HG02884 (cell line): ENCODE results near the gene MOV10.
"Not testable (repeated sequence)": the region's sequence is repeated elsewhere in the genome, so short reads cannot be mapped to it uniquely, and the experiment has no call there.

Experiments used
- ATAC-seq: cut with Tn5 transposase; IDR thresholded peaks from one replicate; pipeline ENCODE4 v1.9.1; 2021; ENCODE audit warnings: mild to moderate bottlenecking, moderate library complexity; ENCODE audit not compliant: unreplicated experiment

MOV10 gene

DNA sequence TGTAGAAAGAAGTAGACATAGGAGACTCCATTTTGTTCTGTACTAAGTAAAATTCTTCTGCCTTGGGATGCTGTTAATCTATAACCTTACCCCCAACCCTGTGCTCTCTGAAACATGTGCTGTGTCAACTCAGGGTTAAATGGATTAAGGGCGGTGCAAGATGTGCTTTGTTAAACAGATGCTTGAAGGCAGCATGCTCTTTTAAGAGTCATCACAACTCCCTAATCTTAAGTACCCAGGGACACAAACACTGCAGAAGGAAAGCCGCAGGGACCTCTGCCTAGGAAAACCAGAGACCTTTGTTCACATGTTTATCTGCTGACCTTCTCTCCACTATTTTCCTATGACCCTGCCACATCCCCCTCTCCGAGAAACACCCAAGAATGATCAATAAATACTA, 54.6 kb downstream of the MOV10 start:
- not testable (repeated sequence) for ATAC-seq

DNA sequence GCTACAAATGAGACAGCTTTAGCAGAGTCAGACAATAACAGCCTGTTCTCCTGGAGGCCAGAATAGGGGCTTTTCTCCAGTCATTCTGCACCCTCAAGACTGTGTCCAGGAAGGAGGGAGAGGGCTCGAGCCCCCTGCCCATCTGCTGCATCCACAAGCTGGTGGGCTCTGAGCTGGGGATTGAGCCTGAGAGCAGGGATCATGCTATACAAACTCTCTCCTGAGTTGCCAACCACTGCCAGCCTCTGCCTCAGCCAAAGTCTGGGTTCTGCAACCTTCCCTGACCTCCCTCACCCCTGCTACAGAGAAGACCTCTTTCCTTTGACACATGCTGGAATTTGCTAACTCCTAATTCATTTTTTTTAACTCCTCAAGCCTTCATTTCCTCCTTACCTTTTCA, 55.5 kb downstream of the MOV10 start:
- ATAC-seq = no peak

DNA sequence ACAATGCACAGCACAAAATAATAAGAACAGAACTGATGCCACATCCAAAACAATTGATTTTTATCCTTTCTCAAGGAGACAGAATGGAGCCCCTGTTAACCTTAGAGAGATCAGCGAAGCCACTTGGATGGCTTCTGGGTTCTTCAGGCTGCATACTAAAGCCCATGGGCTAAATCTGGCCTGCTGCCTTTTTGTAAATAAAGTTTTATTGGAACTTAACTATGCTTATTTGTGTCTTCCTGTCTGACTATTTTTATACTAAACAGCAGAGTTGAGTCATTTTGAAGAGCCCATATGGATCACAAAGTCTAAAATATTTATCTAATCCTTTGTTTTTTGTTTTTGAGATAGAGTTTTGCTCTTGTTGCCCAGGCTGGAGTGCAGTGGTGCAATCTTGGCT, 57.0 kb downstream of the MOV10 start:
- ATAC-seq = no peak

DNA sequence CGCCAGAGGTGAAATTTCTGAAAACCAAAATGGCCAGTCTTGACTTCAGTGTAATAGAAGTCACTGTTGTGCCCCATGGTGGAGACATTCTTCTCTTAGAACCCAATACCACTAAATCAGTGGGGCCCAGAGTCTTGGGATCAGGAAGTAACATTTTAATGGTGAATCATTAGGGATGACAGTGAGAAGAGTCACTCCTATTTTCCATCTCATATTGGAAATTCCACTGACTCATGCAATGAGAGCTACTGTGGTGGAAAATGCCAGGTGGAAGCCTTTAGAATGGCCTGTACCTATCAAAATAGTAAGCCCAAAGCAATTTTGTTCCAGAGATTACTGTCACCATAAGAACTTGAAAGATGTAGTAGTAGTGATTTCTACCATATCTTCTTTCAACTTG, 61.3 kb downstream of the MOV10 start:
- ATAC-seq = no peak

DNA sequence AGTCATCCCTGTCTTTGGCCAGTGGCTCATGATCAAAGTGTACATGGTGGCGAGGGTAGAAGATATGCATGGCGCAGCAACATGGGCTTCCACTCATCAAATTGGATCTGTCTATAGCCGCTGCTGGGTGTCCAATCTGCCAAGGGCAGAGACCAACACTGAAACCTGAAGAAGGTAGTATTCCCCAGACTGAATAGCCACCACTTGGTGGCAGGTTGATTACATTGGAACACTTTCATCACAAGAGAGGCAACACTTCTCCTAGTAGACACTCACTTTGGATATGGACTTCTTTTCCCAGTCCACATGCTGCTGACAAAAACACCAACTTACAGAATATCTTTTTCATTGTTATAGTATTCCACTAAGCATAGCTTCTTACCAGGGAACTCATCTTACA, 63.1 kb downstream of the MOV10 start:
- no peak for ATAC-seq

DNA sequence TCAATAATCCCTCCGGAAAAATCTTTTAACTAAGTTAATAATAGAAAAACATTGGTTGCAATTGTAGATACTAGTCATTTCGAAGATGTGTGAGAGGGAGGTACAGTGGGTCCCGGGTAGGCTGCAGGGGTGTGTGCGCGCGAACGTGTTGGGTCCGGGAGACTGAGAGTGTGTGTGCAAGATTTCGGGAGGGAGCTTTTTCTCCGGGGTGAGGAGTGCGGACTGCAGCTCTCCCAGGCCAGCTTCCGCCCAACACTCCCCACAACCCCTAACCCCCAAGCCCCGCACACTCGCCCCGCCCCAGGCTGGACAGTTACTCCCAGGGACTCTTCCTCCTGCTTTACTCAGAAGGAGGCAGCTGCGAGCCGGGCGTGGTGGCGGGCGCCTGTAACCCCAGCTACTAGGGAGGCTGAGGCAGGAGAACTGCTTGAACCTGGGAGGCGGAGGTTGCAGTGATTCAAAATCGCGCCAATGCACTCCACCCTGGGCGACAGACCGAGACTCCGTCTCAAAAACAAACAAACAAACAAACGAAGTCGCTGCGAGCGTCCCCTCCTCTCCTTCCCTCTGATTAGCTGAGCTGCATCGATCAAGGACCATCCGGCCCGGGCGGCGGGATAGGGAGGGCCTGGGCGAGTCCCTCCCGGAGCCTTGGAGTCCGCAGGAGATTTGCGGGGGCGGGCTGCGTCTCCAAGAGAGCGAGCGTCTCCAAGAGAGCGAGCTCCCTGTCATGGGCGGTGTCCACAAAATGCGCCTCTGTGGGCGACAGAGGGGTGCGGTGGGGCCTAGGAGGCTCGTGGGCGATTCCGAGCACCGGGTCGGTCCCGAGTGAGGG, 68.9 kb downstream of the MOV10 start:
- no peak for ATAC-seq

DNA sequence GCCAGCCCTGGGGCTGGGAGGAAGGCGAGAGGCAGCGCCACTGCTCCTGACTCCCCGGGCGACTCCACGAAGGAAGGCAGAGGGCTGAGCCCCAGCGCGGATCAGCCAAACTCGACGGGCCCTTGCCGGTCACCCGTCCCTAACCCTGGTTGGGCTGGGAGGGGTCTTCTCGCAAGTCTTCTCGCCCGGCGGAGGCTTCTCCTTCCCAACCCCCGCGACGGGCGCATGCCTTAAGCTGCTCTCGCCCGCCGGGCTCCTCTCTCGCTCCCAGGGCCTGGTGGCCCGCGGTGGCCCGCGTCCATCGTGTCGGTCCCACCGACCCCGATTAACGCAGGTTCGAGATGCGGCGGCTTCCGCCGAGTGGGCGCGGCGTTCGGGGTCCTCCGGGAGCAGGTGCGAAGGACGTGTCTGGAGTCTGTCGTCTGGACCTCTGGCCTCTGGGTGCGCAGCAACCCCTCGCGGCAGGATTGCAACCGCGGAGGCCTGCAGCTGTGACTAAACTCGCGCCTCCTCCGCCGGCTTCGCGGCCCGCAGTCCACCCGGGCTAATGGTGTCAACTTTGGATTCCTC, 69.6 kb downstream of the MOV10 start:
- no peak for ATAC-seq

DNA sequence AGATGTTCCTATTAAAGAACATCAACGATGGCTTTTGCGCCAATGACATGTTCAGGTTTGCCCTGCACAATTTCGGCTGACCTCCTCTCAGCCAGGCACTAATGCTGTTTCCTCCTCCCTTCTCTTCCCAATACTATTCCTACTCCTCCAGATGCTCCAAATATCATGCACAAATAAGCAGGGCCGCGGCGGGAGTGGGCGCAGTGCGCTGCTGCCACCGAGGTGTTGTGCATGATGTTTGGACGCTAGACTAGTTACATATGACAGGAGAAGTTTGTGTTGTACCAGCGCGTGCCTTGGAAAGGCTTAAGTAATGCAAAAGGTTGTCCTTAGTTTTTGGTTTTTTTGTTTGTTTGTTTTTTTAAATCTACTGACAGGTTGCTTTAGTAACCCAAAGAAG, 73.9 kb downstream of the MOV10 start:
- ATAC-seq = no peak
